ENCODE results near the gene RTCA. TPM values are rescaled to one million over a fixed set of nuclear protein-coding genes. Genes with fewer than 3 reads are reported as not detected.
"Not testable (repeated sequence)": the region's sequence is repeated elsewhere in the genome, so short reads cannot be mapped to it uniquely, and the experiment has no call there.

Gene RTCA
- polyA plus RNA-seq, 1 donor from 2014 or later, result 95.2 TPM

DNA sequence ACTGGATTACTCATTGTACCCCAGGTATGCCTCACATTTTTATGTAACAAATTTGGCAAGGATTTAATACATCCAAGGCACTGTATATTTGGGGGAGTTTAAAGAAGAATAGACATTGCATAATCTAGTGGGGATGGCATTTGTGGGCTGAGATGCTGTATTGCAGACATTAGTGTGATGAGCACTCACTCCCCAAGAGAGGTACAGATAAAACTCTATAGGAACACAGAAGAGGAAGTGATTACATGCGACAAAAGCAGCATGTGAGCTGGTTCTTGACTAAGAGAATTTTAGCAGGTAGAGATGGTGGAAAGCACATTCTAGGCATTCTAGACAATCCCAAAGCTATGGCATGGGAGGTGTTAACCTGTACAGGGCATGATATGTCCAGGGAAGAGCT lies 62.1 kb downstream of the RTCA start:
- Histone ChIP-seq H3K4me2 (ENCODE audit: low read length) (no peak overlapping the region), H3K79me2 (replicated peaks; ENCODE audit: insufficient read depth, low read length) (no peaks in the 10 kb centered on the region), H3K9ac (ENCODE audit: low read length) (no peak overlapping the region), H3K36me3 (ENCODE audit: insufficient read depth, low read length) (no peaks in the 10 kb centered on the region), H3K27ac (ENCODE audit: low read length) (no peak overlapping the region), H3K4me3 (ENCODE audit: low read length) (no peak overlapping the region), H2AFZ (ENCODE audit: low read depth, low read length) (no peak overlapping the region), H3F3A (ENCODE audit: insufficient read depth, low read length, poor library complexity, severe bottlenecking) (no peaks in the 10 kb centered on the region), H4K20me1 (ENCODE audit: insufficient read depth) (no peaks in the 10 kb centered on the region), H3K9me2 (ENCODE audit: insufficient read depth, low read length) (no peaks in the 10 kb centered on the region), H3K27me3 (ENCODE audit: insufficient read depth, low read depth, low read length) (no peaks in the 10 kb centered on the region), H3K9me3 (ENCODE audit: low read length) (no peaks in the 10 kb centered on the region)
- TF ChIP-seq RAD21 (conservative IDR thresholded peaks at IDR 0.05) (no peak), POLR2AphosphoS5 (IDR thresholded peaks at IDR 0.05) (no peak), SMC3 (conservative IDR thresholded peaks at IDR 0.05; ENCODE audit: poor library complexity) (no peak), EP300 (conservative IDR thresholded peaks at IDR 0.05; ENCODE audit: poor library complexity, severe bottlenecking) (no peak), EZH2 (IDR thresholded peaks at IDR 0.05; ENCODE audit: borderline replicate concordance, insufficient read depth, low read length, poor library complexity, severe bottlenecking) (no peak), MXI1 (conservative IDR thresholded peaks at IDR 0.05; ENCODE audit: poor library complexity, severe bottlenecking) (no peak)
- TF ChIP-seq, protein P1, sequence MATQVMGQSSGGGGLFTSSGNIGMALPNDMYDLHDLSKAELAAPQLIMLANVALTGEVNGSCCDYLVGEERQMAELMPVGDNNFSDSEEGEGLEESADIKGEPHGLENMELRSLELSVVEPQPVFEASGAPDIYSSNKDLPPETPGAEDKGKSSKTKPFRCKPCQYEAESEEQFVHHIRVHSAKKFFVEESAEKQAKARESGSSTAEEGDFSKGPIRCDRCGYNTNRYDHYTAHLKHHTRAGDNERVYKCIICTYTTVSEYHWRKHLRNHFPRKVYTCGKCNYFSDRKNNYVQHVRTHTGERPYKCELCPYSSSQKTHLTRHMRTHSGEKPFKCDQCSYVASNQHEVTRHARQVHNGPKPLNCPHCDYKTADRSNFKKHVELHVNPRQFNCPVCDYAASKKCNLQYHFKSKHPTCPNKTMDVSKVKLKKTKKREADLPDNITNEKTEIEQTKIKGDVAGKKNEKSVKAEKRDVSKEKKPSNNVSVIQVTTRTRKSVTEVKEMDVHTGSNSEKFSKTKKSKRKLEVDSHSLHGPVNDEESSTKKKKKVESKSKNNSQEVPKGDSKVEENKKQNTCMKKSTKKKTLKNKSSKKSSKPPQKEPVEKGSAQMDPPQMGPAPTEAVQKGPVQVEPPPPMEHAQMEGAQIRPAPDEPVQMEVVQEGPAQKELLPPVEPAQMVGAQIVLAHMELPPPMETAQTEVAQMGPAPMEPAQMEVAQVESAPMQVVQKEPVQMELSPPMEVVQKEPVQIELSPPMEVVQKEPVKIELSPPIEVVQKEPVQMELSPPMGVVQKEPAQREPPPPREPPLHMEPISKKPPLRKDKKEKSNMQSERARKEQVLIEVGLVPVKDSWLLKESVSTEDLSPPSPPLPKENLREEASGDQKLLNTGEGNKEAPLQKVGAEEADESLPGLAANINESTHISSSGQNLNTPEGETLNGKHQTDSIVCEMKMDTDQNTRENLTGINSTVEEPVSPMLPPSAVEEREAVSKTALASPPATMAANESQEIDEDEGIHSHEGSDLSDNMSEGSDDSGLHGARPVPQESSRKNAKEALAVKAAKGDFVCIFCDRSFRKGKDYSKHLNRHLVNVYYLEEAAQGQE (IDR thresholded peaks at IDR 0.05; ENCODE audit: borderline replicate concordance), result no peak
- TF ChIP-seq, protein P2, sequence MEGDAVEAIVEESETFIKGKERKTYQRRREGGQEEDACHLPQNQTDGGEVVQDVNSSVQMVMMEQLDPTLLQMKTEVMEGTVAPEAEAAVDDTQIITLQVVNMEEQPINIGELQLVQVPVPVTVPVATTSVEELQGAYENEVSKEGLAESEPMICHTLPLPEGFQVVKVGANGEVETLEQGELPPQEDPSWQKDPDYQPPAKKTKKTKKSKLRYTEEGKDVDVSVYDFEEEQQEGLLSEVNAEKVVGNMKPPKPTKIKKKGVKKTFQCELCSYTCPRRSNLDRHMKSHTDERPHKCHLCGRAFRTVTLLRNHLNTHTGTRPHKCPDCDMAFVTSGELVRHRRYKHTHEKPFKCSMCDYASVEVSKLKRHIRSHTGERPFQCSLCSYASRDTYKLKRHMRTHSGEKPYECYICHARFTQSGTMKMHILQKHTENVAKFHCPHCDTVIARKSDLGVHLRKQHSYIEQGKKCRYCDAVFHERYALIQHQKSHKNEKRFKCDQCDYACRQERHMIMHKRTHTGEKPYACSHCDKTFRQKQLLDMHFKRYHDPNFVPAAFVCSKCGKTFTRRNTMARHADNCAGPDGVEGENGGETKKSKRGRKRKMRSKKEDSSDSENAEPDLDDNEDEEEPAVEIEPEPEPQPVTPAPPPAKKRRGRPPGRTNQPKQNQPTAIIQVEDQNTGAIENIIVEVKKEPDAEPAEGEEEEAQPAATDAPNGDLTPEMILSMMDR (IDR thresholded peaks at IDR 0.05; ENCODE audit: poor library complexity, severe bottlenecking), result no peak

DNA sequence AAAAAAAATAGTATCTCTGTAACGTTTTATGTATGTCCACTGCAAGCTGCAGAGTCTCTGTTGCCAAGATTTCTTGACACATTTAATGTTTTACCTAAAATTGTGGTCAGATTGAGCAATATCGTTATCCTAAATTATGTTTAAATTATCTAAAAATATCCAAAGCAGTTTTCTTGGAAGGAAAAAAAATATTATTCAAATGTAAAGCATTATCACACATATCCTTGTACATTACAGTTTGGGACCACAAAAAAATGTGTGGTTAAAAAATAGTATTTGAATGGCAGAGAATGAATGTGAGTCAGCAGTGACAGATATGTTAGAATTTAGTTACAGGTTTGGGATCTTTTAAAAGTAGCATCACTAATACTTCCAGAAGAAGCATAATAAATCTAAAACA lies 65.1 kb downstream of the RTCA start:
- H3K36me3 ChIP-seq (ENCODE audit: insufficient read depth, low read length); H3K9me3 ChIP-seq (ENCODE audit: low read length); H3F3A ChIP-seq (ENCODE audit: insufficient read depth, low read length, poor library complexity, severe bottlenecking); H3K4me2 ChIP-seq (ENCODE audit: low read length); H3K27me3 ChIP-seq (ENCODE audit: insufficient read depth, low read depth, low read length); H3K9me2 ChIP-seq (ENCODE audit: insufficient read depth, low read length); H2AFZ ChIP-seq (ENCODE audit: low read depth, low read length); H3K4me3 ChIP-seq (ENCODE audit: low read length); H3K79me2 ChIP-seq (replicated peaks; ENCODE audit: insufficient read depth, low read length); H4K20me1 ChIP-seq (ENCODE audit: insufficient read depth); H3K27ac ChIP-seq (ENCODE audit: low read length); H3K9ac ChIP-seq (ENCODE audit: low read length): not testable (repeated sequence)

DNA sequence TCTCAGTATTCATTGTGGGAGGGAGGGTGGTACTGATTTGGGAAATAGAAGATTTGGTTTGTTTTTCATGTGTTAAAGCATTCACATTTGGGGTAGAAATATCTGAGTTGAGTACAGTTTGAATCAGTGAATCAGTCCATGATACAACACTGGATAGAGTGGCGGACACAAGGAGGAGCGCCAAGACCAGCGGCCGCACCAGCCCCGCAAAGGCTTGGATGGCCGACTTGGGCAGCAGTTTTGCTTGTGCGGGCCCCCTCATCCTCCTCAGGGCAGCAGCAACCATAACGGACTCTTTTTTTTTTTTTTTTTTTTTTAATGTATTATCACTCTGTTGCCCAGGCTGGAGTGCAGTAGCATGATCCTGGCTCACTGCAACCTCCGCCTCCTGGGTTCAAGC lies 66.3 kb downstream of the RTCA start:
- no peak overlapping the region for H3K9ac ChIP-seq (ENCODE audit: low read length)
- TF ChIP-seq TAF1 (IDR thresholded peaks at IDR 0.05; ENCODE audit: low read depth) (no peak), POLR2AphosphoS5 (IDR thresholded peaks at IDR 0.05) (no peak), EP300 (conservative IDR thresholded peaks at IDR 0.05; ENCODE audit: poor library complexity, severe bottlenecking) (no peak), MXI1 (conservative IDR thresholded peaks at IDR 0.05; ENCODE audit: poor library complexity, severe bottlenecking) (no peak), RAD21 (conservative IDR thresholded peaks at IDR 0.05) (no peak)
- TF ChIP-seq, protein P2 (IDR thresholded peaks at IDR 0.05; ENCODE audit: poor library complexity, severe bottlenecking), result no peak
- no peaks in the 10 kb centered on the region for H3K9me2 ChIP-seq (ENCODE audit: insufficient read depth, low read length)
- no peak overlapping the region for H3K27ac ChIP-seq (ENCODE audit: low read length)
- no peak overlapping the region for H2AFZ ChIP-seq (ENCODE audit: low read depth, low read length)
- H3K79me2 ChIP-seq (replicated peaks; ENCODE audit: insufficient read depth, low read length), result no peaks in the 10 kb centered on the region
- no peaks in the 10 kb centered on the region for H3K27me3 ChIP-seq (ENCODE audit: insufficient read depth, low read depth, low read length)
- H4K20me1 ChIP-seq (ENCODE audit: insufficient read depth), result no peaks in the 10 kb centered on the region
- H3K4me2 ChIP-seq (ENCODE audit: low read length), result no peak overlapping the region
- H3F3A ChIP-seq (ENCODE audit: insufficient read depth, low read length, poor library complexity, severe bottlenecking), result no peaks in the 10 kb centered on the region
- H3K4me3 ChIP-seq (ENCODE audit: low read length), result no peak overlapping the region
- no peaks in the 10 kb centered on the region for H3K9me3 ChIP-seq (ENCODE audit: low read length)
- H3K36me3 ChIP-seq (ENCODE audit: insufficient read depth, low read length), result no peaks in the 10 kb centered on the region

Data from neural cell (in vitro differentiated cells).